Esophagus squamous epithelium (tissue), 4 donors: Measurements from ENCODE around the gene SNCAIP.

ENCODE experiments used
- POLR2A ChIP-seq, 4 donors: fragments of 450-650 bp; IDR thresholded peaks; one replicate each; pipeline ENCODE4 v1.6.1; 2017; ENCODE audit warnings: antibody characterized with exemption in 4 of 4, mild to moderate bottlenecking in 4 of 4, moderate library complexity in 3 of 4
- TF ChIP-seq, protein P1 (sequence below), 6 experiments: fragments of 450-650 bp in 4 of 6; fragments of 200-600 bp in 2 of 6; sonication (generic) in 2 of 6; IDR thresholded peaks; one replicate each; pipeline ENCODE4 v1.5.1; 2016 to 2019; ENCODE audit warnings: antibody characterized with exemption in 6 of 6, mild to moderate bottlenecking in 4 of 6, moderate library complexity in 4 of 6

DNA sequence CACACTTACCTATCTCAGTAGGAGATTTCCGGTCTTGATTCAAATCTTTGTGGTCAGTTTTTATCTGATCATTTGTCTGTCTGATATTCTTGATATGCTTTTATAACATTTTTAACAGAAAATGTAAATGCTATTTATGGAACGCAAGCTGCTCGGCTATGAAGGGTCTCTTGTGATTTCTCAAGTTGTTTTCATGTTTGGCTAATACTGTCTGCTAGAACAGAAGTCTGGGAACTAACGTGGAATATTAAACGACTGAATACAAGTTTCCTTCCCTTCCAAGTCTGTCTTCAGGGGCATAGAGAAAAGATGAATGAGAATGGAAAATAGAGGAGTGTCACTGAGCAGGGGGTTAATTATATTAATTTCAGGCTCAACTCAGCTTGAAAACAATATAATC lies 27.6 kb downstream of the SNCAIP start:
- TF ChIP-seq, protein P1, sequence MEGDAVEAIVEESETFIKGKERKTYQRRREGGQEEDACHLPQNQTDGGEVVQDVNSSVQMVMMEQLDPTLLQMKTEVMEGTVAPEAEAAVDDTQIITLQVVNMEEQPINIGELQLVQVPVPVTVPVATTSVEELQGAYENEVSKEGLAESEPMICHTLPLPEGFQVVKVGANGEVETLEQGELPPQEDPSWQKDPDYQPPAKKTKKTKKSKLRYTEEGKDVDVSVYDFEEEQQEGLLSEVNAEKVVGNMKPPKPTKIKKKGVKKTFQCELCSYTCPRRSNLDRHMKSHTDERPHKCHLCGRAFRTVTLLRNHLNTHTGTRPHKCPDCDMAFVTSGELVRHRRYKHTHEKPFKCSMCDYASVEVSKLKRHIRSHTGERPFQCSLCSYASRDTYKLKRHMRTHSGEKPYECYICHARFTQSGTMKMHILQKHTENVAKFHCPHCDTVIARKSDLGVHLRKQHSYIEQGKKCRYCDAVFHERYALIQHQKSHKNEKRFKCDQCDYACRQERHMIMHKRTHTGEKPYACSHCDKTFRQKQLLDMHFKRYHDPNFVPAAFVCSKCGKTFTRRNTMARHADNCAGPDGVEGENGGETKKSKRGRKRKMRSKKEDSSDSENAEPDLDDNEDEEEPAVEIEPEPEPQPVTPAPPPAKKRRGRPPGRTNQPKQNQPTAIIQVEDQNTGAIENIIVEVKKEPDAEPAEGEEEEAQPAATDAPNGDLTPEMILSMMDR (IDR thresholded peaks at IDR 0.05), result no peak
- no peak for TF ChIP-seq POLR2A (IDR thresholded peaks at IDR 0.05)
